ENCODE results near the gene NHERF2.

The NHERF2 gene

DNA sequence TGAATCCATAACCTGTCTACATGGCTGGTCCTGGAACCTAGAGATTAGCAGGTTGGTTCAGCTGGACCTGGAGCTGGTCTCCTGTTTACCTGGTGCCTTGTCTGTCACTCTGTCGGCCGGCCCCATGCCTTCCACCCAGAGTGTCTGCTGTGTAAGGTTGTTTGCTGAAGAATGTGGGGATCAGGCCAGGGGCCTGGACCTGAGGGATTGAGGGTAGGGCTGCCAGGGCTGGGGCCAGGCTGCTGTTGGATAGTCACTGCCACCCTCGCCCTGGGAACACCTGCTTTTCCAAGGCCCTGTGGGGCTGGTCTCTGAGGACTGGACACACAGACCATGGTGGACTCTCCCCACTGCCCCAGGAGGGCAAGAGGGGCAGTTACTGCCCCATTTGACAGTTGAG lies 1.4 kb downstream of the NHERF2 start:
- DNase-seq (ENCODE audit: extremely low spot score): no peak
- ChIA-PET CTCF (interaction anchor here (0.7 kb wide), 1 partner anchor 112 kb away, joined by 3 read pairs; no protein-coding TSS in a partner anchor), POLR2A (interaction anchor here (1.0 to 3.4 kb wide), 7 partner anchors 11 to 127 kb away, joined by 3 to 15 read pairs (median 7); partner anchors contain the start of genes MSRB1, NTHL1, RPS2 and TRAF7)
- no peak for TF ChIP-seq LEF1 (IDR thresholded peaks at IDR 0.05; ENCODE audit: borderline replicate concordance)
- TF ChIP-seq NFRKB (IDR thresholded peaks at IDR 0.05): no peak
- no peak for TF ChIP-seq ELF4 (IDR thresholded peaks at IDR 0.05)
- no peak for TF ChIP-seq CTBP1 (IDR thresholded peaks at IDR 0.05; ENCODE audit: borderline replicate concordance)
- no peak for TF ChIP-seq FOXA1 (IDR thresholded peaks at IDR 0.05)
- no peak for TF ChIP-seq ZNF384 (IDR thresholded peaks at IDR 0.05)
- no peak for TF ChIP-seq SP1 (IDR thresholded peaks at IDR 0.05)
- no peak for TF ChIP-seq BHLHE40 (IDR thresholded peaks at IDR 0.05; ENCODE audit: borderline replicate concordance)
- TF ChIP-seq TARDBP (IDR thresholded peaks at IDR 0.05): no peak
- TF ChIP-seq FOXM1 (IDR thresholded peaks at IDR 0.05; ENCODE audit: borderline replicate concordance): no peak
- TF ChIP-seq SUZ12 (IDR thresholded peaks at IDR 0.05): no peak
- TF ChIP-seq FOXK2 (IDR thresholded peaks at IDR 0.05): no peak

DNA sequence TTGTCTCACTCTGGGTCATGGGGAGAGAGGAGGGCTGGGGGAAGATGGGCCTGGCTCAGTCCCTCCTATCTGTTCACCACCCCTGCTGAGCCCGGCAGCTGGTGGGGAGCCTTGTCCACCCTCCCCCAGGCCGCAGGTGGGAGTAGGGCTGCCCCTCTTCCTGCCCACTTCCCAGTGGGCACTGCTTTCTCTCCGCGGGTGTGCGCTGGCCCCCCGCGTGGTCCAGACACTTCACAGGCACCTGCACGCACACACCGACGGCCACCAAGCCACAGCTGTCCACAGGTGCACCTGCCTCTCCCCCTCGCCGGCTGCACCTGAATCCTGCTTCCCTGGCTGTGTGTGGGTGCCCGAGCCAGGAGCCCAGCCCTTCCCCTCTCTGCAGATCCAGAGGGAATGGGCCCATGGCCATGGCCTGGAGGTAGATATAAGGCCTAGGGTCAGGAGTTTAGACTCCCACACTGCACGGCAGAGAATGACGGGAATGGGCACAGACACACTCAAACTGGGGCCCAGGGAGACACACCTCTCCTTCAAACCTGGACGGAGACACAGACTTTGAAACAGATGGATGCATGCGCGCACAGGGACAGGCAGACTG lies 2.0 kb downstream of the NHERF2 start:
- ChIA-PET POLR2A (interaction anchor here (0.5 to 2.9 kb wide), 2 partner anchors 18 to 117 kb away, joined by 3 to 7 read pairs; no protein-coding TSS in a partner anchor), CTCF (no interaction called here)
- TF ChIP-seq FOXA1 (IDR thresholded peaks at IDR 0.05): no peak
- no peak for TF ChIP-seq ELF4 (IDR thresholded peaks at IDR 0.05)
- no peak for TF ChIP-seq NFRKB (IDR thresholded peaks at IDR 0.05)
- TF ChIP-seq, protein P1, sequence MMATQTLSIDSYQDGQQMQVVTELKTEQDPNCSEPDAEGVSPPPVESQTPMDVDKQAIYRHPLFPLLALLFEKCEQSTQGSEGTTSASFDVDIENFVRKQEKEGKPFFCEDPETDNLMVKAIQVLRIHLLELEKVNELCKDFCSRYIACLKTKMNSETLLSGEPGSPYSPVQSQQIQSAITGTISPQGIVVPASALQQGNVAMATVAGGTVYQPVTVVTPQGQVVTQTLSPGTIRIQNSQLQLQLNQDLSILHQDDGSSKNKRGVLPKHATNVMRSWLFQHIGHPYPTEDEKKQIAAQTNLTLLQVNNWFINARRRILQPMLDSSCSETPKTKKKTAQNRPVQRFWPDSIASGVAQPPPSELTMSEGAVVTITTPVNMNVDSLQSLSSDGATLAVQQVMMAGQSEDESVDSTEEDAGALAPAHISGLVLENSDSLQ (IDR thresholded peaks at IDR 0.05): no peak
- TF ChIP-seq L3MBTL2 (conservative IDR thresholded peaks at IDR 0.05): no peak
- TF ChIP-seq LEF1 (IDR thresholded peaks at IDR 0.05; ENCODE audit: borderline replicate concordance): no peak
- TF ChIP-seq SUZ12 (IDR thresholded peaks at IDR 0.05): no peak
- TF ChIP-seq BHLHE40 (IDR thresholded peaks at IDR 0.05; ENCODE audit: borderline replicate concordance): no peak
- TF ChIP-seq FOXK2 (IDR thresholded peaks at IDR 0.05): no peak
- no peak for TF ChIP-seq FOXM1 (IDR thresholded peaks at IDR 0.05; ENCODE audit: borderline replicate concordance)
- TF ChIP-seq CTBP1 (IDR thresholded peaks at IDR 0.05; ENCODE audit: borderline replicate concordance): no peak
- no peak for TF ChIP-seq HDGF (IDR thresholded peaks at IDR 0.05; ENCODE audit: borderline replicate concordance)
- no peak for DNase-seq (ENCODE audit: extremely low spot score)

DNA sequence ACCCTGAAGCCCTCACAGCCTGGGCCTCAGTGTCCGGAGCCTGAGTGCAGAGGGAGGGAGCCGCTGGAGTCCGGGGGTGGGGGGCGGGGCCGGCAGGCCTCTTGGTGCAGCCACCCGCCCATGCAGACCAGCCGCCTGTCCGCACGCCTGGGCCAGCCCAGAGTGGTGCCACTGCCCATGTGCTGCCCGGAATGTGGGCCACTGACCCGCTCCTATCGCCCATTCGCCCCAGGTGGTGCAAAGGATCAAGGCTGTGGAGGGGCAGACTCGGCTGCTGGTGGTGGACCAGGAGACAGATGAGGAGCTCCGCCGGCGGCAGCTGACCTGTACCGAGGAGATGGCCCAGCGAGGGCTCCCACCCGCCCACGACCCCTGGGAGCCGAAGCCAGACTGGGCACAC lies 2.6 kb downstream of the NHERF2 start:
- TF ChIP-seq TARDBP (IDR thresholded peaks at IDR 0.05) (no peak), BHLHE40 (IDR thresholded peaks at IDR 0.05; ENCODE audit: borderline replicate concordance) (no peak), FOXM1 (IDR thresholded peaks at IDR 0.05; ENCODE audit: borderline replicate concordance) (no peak), ZNF384 (IDR thresholded peaks at IDR 0.05) (no peak), SP1 (IDR thresholded peaks at IDR 0.05) (no peak), ARNT (IDR thresholded peaks at IDR 0.05) (no peak), LEF1 (IDR thresholded peaks at IDR 0.05; ENCODE audit: borderline replicate concordance) (no peak), SUZ12 (IDR thresholded peaks at IDR 0.05) (no peak), HDGF (IDR thresholded peaks at IDR 0.05; ENCODE audit: borderline replicate concordance) (no peak), L3MBTL2 (conservative IDR thresholded peaks at IDR 0.05) (no peak), ELF4 (IDR thresholded peaks at IDR 0.05) (no peak), FOXK2 (IDR thresholded peaks at IDR 0.05) (no peak), FOXA1 (IDR thresholded peaks at IDR 0.05) (no peak), CTBP1 (IDR thresholded peaks at IDR 0.05; ENCODE audit: borderline replicate concordance) (no peak), NFRKB (IDR thresholded peaks at IDR 0.05) (no peak)
- TF ChIP-seq, protein P1 (IDR thresholded peaks at IDR 0.05): no peak
- ChIA-PET POLR2A (interaction anchor here (2.9 kb wide), 1 partner anchor 17 kb away, joined by 7 read pairs; no protein-coding TSS in a partner anchor), CTCF (no interaction called here)
- DNase-seq (ENCODE audit: extremely low spot score): no peak

DNA sequence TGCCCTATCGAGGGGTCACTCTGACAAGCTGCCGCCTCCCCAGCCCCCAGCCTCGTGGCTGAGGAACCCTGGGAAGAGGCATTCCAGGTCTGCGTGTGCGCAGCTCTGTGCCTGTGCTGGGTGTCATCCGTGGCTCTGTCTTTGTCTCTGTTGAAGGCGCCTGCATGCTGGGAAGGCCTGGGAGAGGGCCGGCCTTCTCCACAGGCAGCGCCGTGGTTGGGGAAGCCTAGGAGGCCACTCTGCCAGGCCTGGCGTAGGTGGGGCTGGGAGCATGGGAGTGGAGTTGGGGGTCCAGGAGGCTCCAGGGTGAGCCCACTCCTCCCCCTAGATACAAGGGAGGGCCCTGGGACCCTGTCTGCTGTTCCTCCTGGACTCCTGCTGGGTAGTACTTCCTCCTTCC lies 3.3 kb downstream of the NHERF2 start:
- no peak for DNase-seq (ENCODE audit: extremely low spot score)
- CTCF ChIA-PET: no interaction called here
- TF ChIP-seq FOXA1 (IDR thresholded peaks at IDR 0.05): no peak
- POLR2A ChIA-PET: no interaction called here

DNA sequence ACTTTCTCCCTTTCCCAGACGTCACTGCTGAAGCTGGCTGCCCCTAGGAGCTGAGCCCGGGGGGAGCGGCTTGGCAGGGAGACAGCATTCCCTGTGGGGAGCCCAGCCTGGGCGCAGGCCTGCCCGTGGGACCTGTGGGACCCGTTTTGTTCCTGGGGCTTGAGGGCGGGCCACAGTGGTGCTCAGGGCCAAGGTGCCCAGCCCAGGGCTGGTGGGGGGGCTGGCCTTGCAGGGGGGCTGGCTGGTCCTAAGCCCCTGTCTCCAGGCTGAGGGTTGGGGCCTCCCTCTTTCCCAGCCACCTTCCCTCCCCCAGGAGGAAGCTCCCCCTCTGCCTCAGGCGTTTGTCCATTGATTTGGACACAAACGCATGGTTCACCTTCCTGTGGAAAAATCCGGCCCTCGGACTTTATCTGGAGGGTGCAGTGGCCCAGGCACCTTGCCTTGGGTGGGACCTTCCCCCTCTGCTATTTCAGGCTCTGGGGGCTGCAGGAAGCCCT lies 4.4 kb downstream of the NHERF2 start:
- POLR2A ChIA-PET: no interaction called here
- no peak for TF ChIP-seq FOXM1 (IDR thresholded peaks at IDR 0.05; ENCODE audit: borderline replicate concordance)
- TF ChIP-seq CTBP1 (IDR thresholded peaks at IDR 0.05; ENCODE audit: borderline replicate concordance): no peak
- TF ChIP-seq, protein P1 (IDR thresholded peaks at IDR 0.05): no peak
- no peak for TF ChIP-seq BHLHE40 (IDR thresholded peaks at IDR 0.05; ENCODE audit: borderline replicate concordance)
- TF ChIP-seq HDGF (IDR thresholded peaks at IDR 0.05; ENCODE audit: borderline replicate concordance): no peak
- no peak for TF ChIP-seq TARDBP (IDR thresholded peaks at IDR 0.05)
- TF ChIP-seq NFRKB (IDR thresholded peaks at IDR 0.05): no peak
- no peak for TF ChIP-seq ZNF384 (IDR thresholded peaks at IDR 0.05)
- TF ChIP-seq ELF4 (IDR thresholded peaks at IDR 0.05): no peak
- TF ChIP-seq L3MBTL2 (conservative IDR thresholded peaks at IDR 0.05): no peak
- no peak for TF ChIP-seq FOXK2 (IDR thresholded peaks at IDR 0.05)
- TF ChIP-seq SUZ12 (IDR thresholded peaks at IDR 0.05): no peak
- TF ChIP-seq LEF1 (IDR thresholded peaks at IDR 0.05; ENCODE audit: borderline replicate concordance): no peak
- no peak for TF ChIP-seq SP1 (IDR thresholded peaks at IDR 0.05)
- no peak for TF ChIP-seq FOXA1 (IDR thresholded peaks at IDR 0.05)
- TF ChIP-seq ARNT (IDR thresholded peaks at IDR 0.05): no peak

More for the DNA sequence above, 4.4 kb downstream of the NHERF2 start:
- no peak for DNase-seq (ENCODE audit: extremely low spot score)
- CTCF ChIA-PET: interaction anchor here (0.7 kb wide), 1 partner anchor 46 kb away, joined by 5 read pairs; no protein-coding TSS in a partner anchor
